Body of pancreas (tissue), 4 donors: ENCODE data around the gene MCCD1. TPM values are rescaled to one million over a fixed set of nuclear protein-coding genes. Genes with fewer than 3 reads are reported as not detected.

Source experiments
- ATAC-seq: fragments of 150-250 bp; one replicate; pipeline ENCODE4 v1.9.1; 2016
- DNase-seq, 4 donors: peaks; one replicate each; pipeline ENCODE4 v3.0.0-alpha.2; 2019
- H3K27ac ChIP-seq, 4 donors: fragments of 200-600 bp; sonication (generic); 1 replicate in 3 of 4; 2 replicates in 1 of 4; pipeline versions ENCODE4 v1.5.1 to v1.6.1; 2016 to 2019; ENCODE audit warnings: mild to moderate bottlenecking in 1 of 4, mixed read lengths in 1 of 4, moderate library complexity in 1 of 4
- H3K27me3 ChIP-seq, 2 donors: fragments of 200-600 bp; sonication (generic); one replicate each; pipeline ENCODE4 v1.6.0; 2016; ENCODE audit warnings: mild to moderate bottlenecking in 1 of 2
- H3K36me3 ChIP-seq, 2 donors: fragments of 200-600 bp; sonication (generic); replicated peaks in 1 of 2; 2 replicates each; pipeline ENCODE4 v1.5.1; 2016; ENCODE audit warnings: low read depth in 2 of 2; ENCODE audit not compliant: insufficient read depth in 1 of 2
- H3K4me1 ChIP-seq: fragments of 200-600 bp; sonication (generic); one replicate; pipeline ENCODE4 v1.6.0; 2016
- H3K4me3 ChIP-seq, 2 donors: fragments of 200-600 bp; sonication (generic); 1 replicate in 1 of 2; 2 replicates in 1 of 2; pipeline ENCODE4 v1.5.1; 2016 to 2019
- H3K9me3 ChIP-seq, 3 donors: fragments of 200-600 bp; sonication (generic); 1 replicate in 2 of 3; 2 replicates in 1 of 3; pipeline ENCODE4 v1.5.1; 2016
- CTCF ChIP-seq, 7 experiments: fragments of 450-650 bp in 4 of 7; fragments of 200-600 bp in 3 of 7; sonication (generic) in 3 of 7; IDR thresholded peaks; one replicate each; pipeline ENCODE4 v1.5.1; 2016 to 2019; ENCODE audit warnings: antibody characterized with exemption in 7 of 7
- POLR2A ChIP-seq, 3 donors: fragments of 450-650 bp; IDR thresholded peaks; one replicate each; pipeline ENCODE4 v1.6.1; 2016; ENCODE audit warnings: antibody characterized with exemption in 3 of 3, mild to moderate bottlenecking in 2 of 3
- WGBS, 2 donors: methylation state at CpG; one replicate each; pipeline ENCODE4 v1.1.5; 2017; 5-methylcytosine and 5-hydroxymethylcytosine counted together
- intact Hi-C: fragments of 100-400 bp; cut with DNase I; formaldehyde crosslinking; loops from one replicate; pipeline ENCODE4 v1.15.1; 2023
- total RNA-seq, 2 donors: library from RNA; depleted of rRNA; stranded (reverse); fragments of >200 nt; gene quantifications; one replicate each; pipeline ENCODE4 v1.1.0, GENCODE V29; 2016

MCCD1 gene
- total RNA-seq, 2 donors from 2014 or later, result not detected

- ATAC-seq, result peak; percentile 66
- Histone ChIP-seq H3K4me3 (no peak overlapping the region), H3K27me3 (no peaks in the 10 kb centered on the region), H3K27ac (peak overlapping the region in 2 of 4 donors; percentile 21 to 53), H3K36me3 (peaks cover 10 to 11% of the 10 kb centered on the region in 2 donors), H3K4me1 (peaks cover 7% of the 10 kb centered on the region), H3K9me3 (no peaks in the 10 kb centered on the region)
- TF ChIP-seq CTCF (IDR thresholded peaks at IDR 0.05) (no peak), POLR2A (IDR thresholded peaks at IDR 0.05) (no peak)
- WGBS, 2 donors, result 58 to 85% methylated on average over 7 of the region's 7 CpGs
- DNase-seq, result peak in 2 of 4 donors; percentile 25 to 69
- intact Hi-C loops, result no loop called here
Measured at GRCh38 chr6:31559958-31560696, 31.4 kb downstream of the MCCD1 start.

GRCh38 chr6:31560697-31561058, 31.9 kb downstream of the MCCD1 start:
- ATAC-seq (no peak), DNase-seq (no peak)
- Histone ChIP-seq H3K27me3 (no peaks in the 10 kb centered on the region), H3K4me3 (no peak overlapping the region), H3K4me1 (peaks cover 7% of the 10 kb centered on the region), H3K36me3 (peaks cover 10 to 11% of the 10 kb centered on the region in 2 donors), H3K9me3 (no peaks in the 10 kb centered on the region), H3K27ac (peak overlapping the region in 1 of 4 donors; percentile 53)
- TF ChIP-seq POLR2A (IDR thresholded peaks at IDR 0.05) (peak in 1 of 3 donors; percentile 2), CTCF (IDR thresholded peaks at IDR 0.05) (no peak)
- intact Hi-C loops, result no loop called here

- H3K27me3 ChIP-seq, result no peaks in the 10 kb centered on the region
- no peaks in the 10 kb centered on the region for H3K4me1 ChIP-seq
- intact Hi-C loops, result no loop called here
- ATAC-seq (no peak), DNase-seq (no peak)
- no peak overlapping the region for H3K4me3 ChIP-seq
- no peaks in the 10 kb centered on the region for H3K9me3 ChIP-seq
- TF ChIP-seq POLR2A (IDR thresholded peaks at IDR 0.05), result no peak
- no peak for TF ChIP-seq CTCF (IDR thresholded peaks at IDR 0.05)
- WGBS, 2 donors, result 46 to 60% methylated on average over 8 to 9 of the region's 9 CpGs
- H3K36me3 ChIP-seq, result no peaks in the 10 kb centered on the region
- H3K27ac ChIP-seq, result no peak overlapping the region
Measured at GRCh38 chr6:31567531-31568370, 39.0 kb downstream of the MCCD1 start.

GRCh38 chr6:31568537-31568961, 39.8 kb downstream of the MCCD1 start:
- Histone ChIP-seq H3K36me3 (no peaks in the 10 kb centered on the region), H3K4me3 (no peak overlapping the region), H3K4me1 (no peaks in the 10 kb centered on the region), H3K27ac (no peak overlapping the region), H3K9me3 (no peaks in the 10 kb centered on the region), H3K27me3 (no peaks in the 10 kb centered on the region)
- no peak for TF ChIP-seq CTCF (IDR thresholded peaks at IDR 0.05)
- WGBS, 2 donors, result 54 to 66% methylated on average over 3 of the region's 3 CpGs
- ATAC-seq (no peak), DNase-seq (peak in 1 of 4 donors; percentile 49)
- intact Hi-C loops, result no loop called here
